K562 (cell line): ENCODE measurements around the gene MFSD11.

Experiments
- BDP1 ChIP-seq: IDR thresholded peaks from 3 replicates; pipeline ENCODE4 v1.6.1; 2011; ENCODE audit not compliant: insufficient read length, insufficient read depth
- EZH2 ChIP-seq: IDR thresholded peaks from 2 replicates; pipeline ENCODE4 v1.6.1; 2012; ENCODE audit warnings: low read depth, mild to moderate bottlenecking, inconsistent platforms, low read length, borderline replicate concordance
- GTF2F1 ChIP-seq: IDR thresholded peaks from 2 replicates; pipeline ENCODE4 v1.6.1; 2011; ENCODE audit warnings: low read depth, low read length, improper control_type of control experiment
- KHSRP ChIP-seq: fragments of 450-650 bp; IDR thresholded peaks from 2 replicates; pipeline ENCODE4 v1.6.1; 2017
- RFX7 ChIP-seq: fragments of 250-450 bp; sonication (Bioruptor Pico); IDR thresholded peaks from 2 replicates; pipeline ENCODE4 v1.5.1; 2021; ENCODE audit warnings: mild to moderate bottlenecking
- TF ChIP-seq, protein P1 (sequence below), 2 experiments: fragments of 450-650 bp; formaldehyde crosslinking in 1 of 2; IDR thresholded peaks; 2 replicates each; pipeline versions ENCODE4 v1.4.0 to v1.6.1; 2014 to 2020; ENCODE audit warnings: mild to moderate bottlenecking in 2 of 2, borderline replicate concordance in 1 of 2, low read depth in 1 of 2
- TF ChIP-seq, protein P2 (sequence below): sonication (generic); formaldehyde crosslinking; IDR thresholded peaks from 2 replicates; pipeline ENCODE4 v1.8.1; 2023; ENCODE audit warnings: mild to moderate bottlenecking, missing genetic modification reagents

DNA sequence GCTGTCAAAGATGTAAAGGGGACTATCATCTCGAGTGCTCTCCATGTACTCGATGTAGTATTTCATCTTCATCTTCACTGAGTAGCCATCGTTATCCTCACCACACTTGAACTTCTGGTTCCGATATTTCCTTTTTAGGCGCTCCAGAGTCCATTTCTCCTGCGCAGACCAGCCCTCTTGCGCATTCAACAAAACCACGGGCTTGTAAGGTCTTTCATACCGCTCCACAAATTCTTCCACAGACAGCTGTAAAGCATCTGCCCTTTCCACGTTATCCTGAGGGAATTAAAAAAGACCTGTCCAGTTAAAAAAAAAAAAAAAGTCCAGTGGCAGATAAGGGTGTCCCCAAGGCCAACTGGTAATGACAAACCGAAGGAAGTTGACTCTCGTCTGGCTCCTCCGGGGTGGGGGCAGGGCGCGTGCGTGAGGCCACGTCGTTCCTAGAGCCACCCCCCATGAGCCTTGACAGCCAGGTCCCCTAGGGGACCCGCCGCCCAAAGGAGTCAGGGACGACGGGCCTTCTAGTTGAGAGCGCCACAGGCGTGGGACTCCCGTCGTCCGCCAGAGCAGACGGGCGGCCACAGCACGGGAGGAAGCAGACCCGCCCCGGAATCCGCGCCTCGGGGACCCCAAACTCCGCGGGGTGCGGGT is 12.2 kb upstream of the MFSD11 start:
- TF ChIP-seq RFX7 (CRISPR knock-in tag) (no peak), KHSRP (no peak), EZH2 (no peak), GTF2F1 (no peak), BDP1 (no peak)
- TF ChIP-seq, protein P1, sequence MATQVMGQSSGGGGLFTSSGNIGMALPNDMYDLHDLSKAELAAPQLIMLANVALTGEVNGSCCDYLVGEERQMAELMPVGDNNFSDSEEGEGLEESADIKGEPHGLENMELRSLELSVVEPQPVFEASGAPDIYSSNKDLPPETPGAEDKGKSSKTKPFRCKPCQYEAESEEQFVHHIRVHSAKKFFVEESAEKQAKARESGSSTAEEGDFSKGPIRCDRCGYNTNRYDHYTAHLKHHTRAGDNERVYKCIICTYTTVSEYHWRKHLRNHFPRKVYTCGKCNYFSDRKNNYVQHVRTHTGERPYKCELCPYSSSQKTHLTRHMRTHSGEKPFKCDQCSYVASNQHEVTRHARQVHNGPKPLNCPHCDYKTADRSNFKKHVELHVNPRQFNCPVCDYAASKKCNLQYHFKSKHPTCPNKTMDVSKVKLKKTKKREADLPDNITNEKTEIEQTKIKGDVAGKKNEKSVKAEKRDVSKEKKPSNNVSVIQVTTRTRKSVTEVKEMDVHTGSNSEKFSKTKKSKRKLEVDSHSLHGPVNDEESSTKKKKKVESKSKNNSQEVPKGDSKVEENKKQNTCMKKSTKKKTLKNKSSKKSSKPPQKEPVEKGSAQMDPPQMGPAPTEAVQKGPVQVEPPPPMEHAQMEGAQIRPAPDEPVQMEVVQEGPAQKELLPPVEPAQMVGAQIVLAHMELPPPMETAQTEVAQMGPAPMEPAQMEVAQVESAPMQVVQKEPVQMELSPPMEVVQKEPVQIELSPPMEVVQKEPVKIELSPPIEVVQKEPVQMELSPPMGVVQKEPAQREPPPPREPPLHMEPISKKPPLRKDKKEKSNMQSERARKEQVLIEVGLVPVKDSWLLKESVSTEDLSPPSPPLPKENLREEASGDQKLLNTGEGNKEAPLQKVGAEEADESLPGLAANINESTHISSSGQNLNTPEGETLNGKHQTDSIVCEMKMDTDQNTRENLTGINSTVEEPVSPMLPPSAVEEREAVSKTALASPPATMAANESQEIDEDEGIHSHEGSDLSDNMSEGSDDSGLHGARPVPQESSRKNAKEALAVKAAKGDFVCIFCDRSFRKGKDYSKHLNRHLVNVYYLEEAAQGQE (IDR thresholded peaks at IDR 0.05; ENCODE audit: borderline replicate concordance): no peak
- TF ChIP-seq, protein P1 (CRISPR knock-in tag; IDR thresholded peaks at IDR 0.05; ENCODE audit: low read depth): 0 out of 2 replicates have a peak, but pooled peaks have one; percentile 22
- TF ChIP-seq, protein P2, sequence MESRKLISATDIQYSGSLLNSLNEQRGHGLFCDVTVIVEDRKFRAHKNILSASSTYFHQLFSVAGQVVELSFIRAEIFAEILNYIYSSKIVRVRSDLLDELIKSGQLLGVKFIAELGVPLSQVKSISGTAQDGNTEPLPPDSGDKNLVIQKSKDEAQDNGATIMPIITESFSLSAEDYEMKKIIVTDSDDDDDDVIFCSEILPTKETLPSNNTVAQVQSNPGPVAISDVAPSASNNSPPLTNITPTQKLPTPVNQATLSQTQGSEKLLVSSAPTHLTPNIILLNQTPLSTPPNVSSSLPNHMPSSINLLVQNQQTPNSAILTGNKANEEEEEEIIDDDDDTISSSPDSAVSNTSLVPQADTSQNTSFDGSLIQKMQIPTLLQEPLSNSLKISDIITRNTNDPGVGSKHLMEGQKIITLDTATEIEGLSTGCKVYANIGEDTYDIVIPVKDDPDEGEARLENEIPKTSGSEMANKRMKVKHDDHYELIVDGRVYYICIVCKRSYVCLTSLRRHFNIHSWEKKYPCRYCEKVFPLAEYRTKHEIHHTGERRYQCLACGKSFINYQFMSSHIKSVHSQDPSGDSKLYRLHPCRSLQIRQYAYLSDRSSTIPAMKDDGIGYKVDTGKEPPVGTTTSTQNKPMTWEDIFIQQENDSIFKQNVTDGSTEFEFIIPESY (CRISPR knock-in tag): no peak
